ENCODE data around the gene ZNHIT2. TPM values are rescaled to one million over a fixed set of nuclear protein-coding genes. Genes with fewer than 3 reads are reported as not detected.

The ZNHIT2 gene
- total RNA-seq, 1 experiment from 2014 or later: 27.4 TPM

GRCh38 chr11:65077451-65077850, 40.0 kb downstream of the ZNHIT2 start:
- POLR2A ChIA-PET (ENCODE audit: low non-redundant PET): no interaction called here
- no peak for DNase-seq (ENCODE audit: low spot score)
- Histone ChIP-seq H3K36me3 (ENCODE audit: insufficient read depth, low read length, poor library complexity, severe bottlenecking) (peaks cover 55% of the 10 kb centered on the region), H3K27ac (ENCODE audit: low read depth, low read length, poor library complexity, severe bottlenecking) (no peak overlapping the region), H3K4me1 (ENCODE audit: insufficient read depth, low read length, poor library complexity, severe bottlenecking) (peaks cover 5% of the 10 kb centered on the region), H3K4me3 (ENCODE audit: low read depth, low read length, poor library complexity, severe bottlenecking) (no peak overlapping the region), H3K27me3 (replicated peaks; ENCODE audit: insufficient read depth, low read depth, low read length, poor library complexity) (no peaks in the 10 kb centered on the region), H3K9me3 (ENCODE audit: low read depth, low read length, poor library complexity, severe bottlenecking) (no peaks in the 10 kb centered on the region)
- TF ChIP-seq CTCF (conservative IDR thresholded peaks at IDR 0.05; ENCODE audit: low read depth, low read length): no peak
- no peak for TF ChIP-seq EZH2 (IDR thresholded peaks at IDR 0.05; ENCODE audit: borderline replicate concordance, low read depth, low read length, poor library complexity, severe bottlenecking)
- no TSS peak for BruUV-seq (replicated peaks)
- CTCF ChIA-PET: no interaction called here
- intact Hi-C loops (cut with micrococcal nuclease; ENCODE audit: unreplicated experiment): no loop called here

DNA sequence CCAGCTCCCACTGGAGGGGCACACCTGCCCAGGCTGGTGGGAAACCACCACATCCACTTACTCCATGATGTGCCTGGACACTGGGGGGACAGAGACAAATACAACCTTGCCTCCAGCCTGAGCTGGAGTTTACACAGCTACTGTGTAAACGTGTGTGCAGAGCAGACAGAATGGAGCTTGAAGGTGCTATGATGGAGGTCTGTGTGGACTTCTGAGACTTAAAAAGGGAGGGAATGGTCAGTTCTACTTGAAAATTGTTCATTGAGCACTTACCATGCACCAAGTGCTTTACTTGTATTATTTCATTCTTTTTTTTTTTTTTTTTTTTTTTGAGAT, 44.9 kb downstream of the ZNHIT2 start:
- Histone ChIP-seq H3K27ac (ENCODE audit: low read depth, low read length, poor library complexity, severe bottlenecking) (no peak overlapping the region), H3K4me3 (ENCODE audit: low read depth, low read length, poor library complexity, severe bottlenecking) (no peak overlapping the region), H3K4me1 (ENCODE audit: insufficient read depth, low read length, poor library complexity, severe bottlenecking) (peaks cover 3% of the 10 kb centered on the region), H3K9me3 (ENCODE audit: low read depth, low read length, poor library complexity, severe bottlenecking) (no peaks in the 10 kb centered on the region), H3K27me3 (replicated peaks; ENCODE audit: insufficient read depth, low read depth, low read length, poor library complexity) (no peaks in the 10 kb centered on the region), H3K36me3 (ENCODE audit: insufficient read depth, low read length, poor library complexity, severe bottlenecking) (peaks cover 14% of the 10 kb centered on the region)
- BruUV-seq (replicated peaks): no TSS peak
- intact Hi-C loops (cut with micrococcal nuclease; ENCODE audit: unreplicated experiment): no loop called here
- POLR2A ChIA-PET (ENCODE audit: low non-redundant PET): no interaction called here
- DNase-seq (ENCODE audit: low spot score): no peak
- TF ChIP-seq CTCF (conservative IDR thresholded peaks at IDR 0.05; ENCODE audit: low read depth, low read length) (no peak), EZH2 (IDR thresholded peaks at IDR 0.05; ENCODE audit: borderline replicate concordance, low read depth, low read length, poor library complexity, severe bottlenecking) (no peak)
- CTCF ChIA-PET: no interaction called here

GRCh38 chr11:65071907-65072630, 45.4 kb downstream of the ZNHIT2 start:
- BruUV-seq (replicated peaks): no TSS peak
- H3K27me3 ChIP-seq (replicated peaks; ENCODE audit: insufficient read depth, low read depth, low read length, poor library complexity): no peaks in the 10 kb centered on the region
- no peak overlapping the region for H3K27ac ChIP-seq (ENCODE audit: low read depth, low read length, poor library complexity, severe bottlenecking)
- H3K36me3 ChIP-seq (ENCODE audit: insufficient read depth, low read length, poor library complexity, severe bottlenecking): peaks cover 9% of the 10 kb centered on the region
- H3K4me3 ChIP-seq (ENCODE audit: low read depth, low read length, poor library complexity, severe bottlenecking): no peak overlapping the region
- TF ChIP-seq CTCF (conservative IDR thresholded peaks at IDR 0.05; ENCODE audit: low read depth, low read length): no peak
- TF ChIP-seq EZH2 (IDR thresholded peaks at IDR 0.05; ENCODE audit: borderline replicate concordance, low read depth, low read length, poor library complexity, severe bottlenecking): no peak
- H3K9me3 ChIP-seq (ENCODE audit: low read depth, low read length, poor library complexity, severe bottlenecking): no peaks in the 10 kb centered on the region
- peaks cover 3% of the 10 kb centered on the region for H3K4me1 ChIP-seq (ENCODE audit: insufficient read depth, low read length, poor library complexity, severe bottlenecking)
- intact Hi-C loops (cut with micrococcal nuclease; ENCODE audit: unreplicated experiment): no loop called here
- ChIA-PET POLR2A (ENCODE audit: low non-redundant PET) (no interaction called here), CTCF (no interaction called here)
- DNase-seq (ENCODE audit: low spot score): no peak

Data from A673 (cell line).